Measurements from ENCODE around the gene SCN5A. TPM values are rescaled to one million over a fixed set of nuclear protein-coding genes. Genes with fewer than 3 reads are reported as not detected.

The SCN5A gene
- polyA plus RNA-seq, 1 donor from 2014 or later, result not detected

DNA sequence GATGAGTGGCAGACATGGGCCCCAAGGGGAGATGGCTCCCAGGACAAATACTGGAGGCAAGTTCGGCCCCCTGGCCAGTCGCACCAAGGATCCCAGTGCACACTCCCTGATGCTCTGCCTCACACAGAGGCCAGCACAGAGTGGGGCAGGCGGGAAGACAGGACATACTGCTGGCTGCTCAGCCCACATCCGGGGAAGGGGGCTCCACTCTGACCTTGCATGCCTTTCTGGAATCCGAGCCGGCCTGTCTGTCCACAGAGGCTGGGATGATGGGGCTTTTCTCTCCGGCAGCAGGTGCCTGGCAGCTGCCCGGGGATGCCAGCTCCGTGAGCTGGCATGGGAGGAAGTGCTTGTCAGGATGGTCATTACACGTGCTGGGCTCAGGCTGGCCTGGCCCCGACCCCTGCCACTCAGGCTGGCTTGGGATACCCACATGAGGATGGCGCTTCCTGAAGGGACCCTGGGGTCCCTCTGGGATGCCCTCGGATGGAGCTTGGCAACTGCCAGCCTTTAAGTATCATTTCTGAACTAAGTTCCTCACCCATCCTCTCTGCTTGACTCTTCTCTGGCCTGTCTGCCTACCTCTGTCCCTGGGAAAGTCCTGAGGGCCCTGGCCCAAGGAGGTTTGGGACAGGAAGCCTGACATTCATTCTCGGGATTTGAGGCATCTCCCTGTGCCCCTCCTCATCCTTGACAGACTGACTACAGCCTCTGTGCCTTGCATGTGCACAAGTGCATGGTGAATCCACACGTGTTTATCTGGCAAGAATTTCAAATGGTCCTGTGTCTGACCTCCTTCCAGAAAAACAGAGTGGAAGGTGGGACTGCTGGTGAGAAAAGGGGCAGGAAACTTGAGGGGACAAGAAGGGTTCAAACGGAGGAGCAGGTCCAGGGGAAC is 106.8 kb downstream of the SCN5A start:
- no peaks in the 10 kb centered on the region for H3K79me2 ChIP-seq (replicated peaks; ENCODE audit: insufficient read depth, low read length)
- no peak overlapping the region for H2AFZ ChIP-seq (ENCODE audit: low read depth, low read length)
- no peak overlapping the region for H3K4me3 ChIP-seq (ENCODE audit: low read length)
- no peak overlapping the region for H3K4me2 ChIP-seq (ENCODE audit: low read length)
- no peaks in the 10 kb centered on the region for H3K9me2 ChIP-seq (ENCODE audit: insufficient read depth, low read length)
- H3F3A ChIP-seq (ENCODE audit: insufficient read depth, low read length, poor library complexity, severe bottlenecking), result no peaks in the 10 kb centered on the region
- H3K9ac ChIP-seq (ENCODE audit: low read length), result no peak overlapping the region
- no peaks in the 10 kb centered on the region for H4K20me1 ChIP-seq (ENCODE audit: insufficient read depth)
- no peaks in the 10 kb centered on the region for H3K27me3 ChIP-seq (ENCODE audit: insufficient read depth, low read depth, low read length)
- no peaks in the 10 kb centered on the region for H3K9me3 ChIP-seq (ENCODE audit: low read length)
- H3K36me3 ChIP-seq (ENCODE audit: insufficient read depth, low read length), result no peaks in the 10 kb centered on the region
- no peak overlapping the region for H3K27ac ChIP-seq (ENCODE audit: low read length)
- TF ChIP-seq EZH2 (IDR thresholded peaks at IDR 0.05; ENCODE audit: borderline replicate concordance, insufficient read depth, low read length, poor library complexity, severe bottlenecking) (no peak), TAF1 (IDR thresholded peaks at IDR 0.05; ENCODE audit: low read depth) (no peak), POLR2AphosphoS5 (IDR thresholded peaks at IDR 0.05) (no peak), RAD21 (conservative IDR thresholded peaks at IDR 0.05) (no peak), SMC3 (conservative IDR thresholded peaks at IDR 0.05; ENCODE audit: poor library complexity) (no peak), MXI1 (conservative IDR thresholded peaks at IDR 0.05; ENCODE audit: poor library complexity, severe bottlenecking) (no peak), EP300 (conservative IDR thresholded peaks at IDR 0.05; ENCODE audit: poor library complexity, severe bottlenecking) (no peak)
- TF ChIP-seq, protein P1, sequence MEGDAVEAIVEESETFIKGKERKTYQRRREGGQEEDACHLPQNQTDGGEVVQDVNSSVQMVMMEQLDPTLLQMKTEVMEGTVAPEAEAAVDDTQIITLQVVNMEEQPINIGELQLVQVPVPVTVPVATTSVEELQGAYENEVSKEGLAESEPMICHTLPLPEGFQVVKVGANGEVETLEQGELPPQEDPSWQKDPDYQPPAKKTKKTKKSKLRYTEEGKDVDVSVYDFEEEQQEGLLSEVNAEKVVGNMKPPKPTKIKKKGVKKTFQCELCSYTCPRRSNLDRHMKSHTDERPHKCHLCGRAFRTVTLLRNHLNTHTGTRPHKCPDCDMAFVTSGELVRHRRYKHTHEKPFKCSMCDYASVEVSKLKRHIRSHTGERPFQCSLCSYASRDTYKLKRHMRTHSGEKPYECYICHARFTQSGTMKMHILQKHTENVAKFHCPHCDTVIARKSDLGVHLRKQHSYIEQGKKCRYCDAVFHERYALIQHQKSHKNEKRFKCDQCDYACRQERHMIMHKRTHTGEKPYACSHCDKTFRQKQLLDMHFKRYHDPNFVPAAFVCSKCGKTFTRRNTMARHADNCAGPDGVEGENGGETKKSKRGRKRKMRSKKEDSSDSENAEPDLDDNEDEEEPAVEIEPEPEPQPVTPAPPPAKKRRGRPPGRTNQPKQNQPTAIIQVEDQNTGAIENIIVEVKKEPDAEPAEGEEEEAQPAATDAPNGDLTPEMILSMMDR (IDR thresholded peaks at IDR 0.05; ENCODE audit: poor library complexity, severe bottlenecking), result no peak
- TF ChIP-seq, protein P2, sequence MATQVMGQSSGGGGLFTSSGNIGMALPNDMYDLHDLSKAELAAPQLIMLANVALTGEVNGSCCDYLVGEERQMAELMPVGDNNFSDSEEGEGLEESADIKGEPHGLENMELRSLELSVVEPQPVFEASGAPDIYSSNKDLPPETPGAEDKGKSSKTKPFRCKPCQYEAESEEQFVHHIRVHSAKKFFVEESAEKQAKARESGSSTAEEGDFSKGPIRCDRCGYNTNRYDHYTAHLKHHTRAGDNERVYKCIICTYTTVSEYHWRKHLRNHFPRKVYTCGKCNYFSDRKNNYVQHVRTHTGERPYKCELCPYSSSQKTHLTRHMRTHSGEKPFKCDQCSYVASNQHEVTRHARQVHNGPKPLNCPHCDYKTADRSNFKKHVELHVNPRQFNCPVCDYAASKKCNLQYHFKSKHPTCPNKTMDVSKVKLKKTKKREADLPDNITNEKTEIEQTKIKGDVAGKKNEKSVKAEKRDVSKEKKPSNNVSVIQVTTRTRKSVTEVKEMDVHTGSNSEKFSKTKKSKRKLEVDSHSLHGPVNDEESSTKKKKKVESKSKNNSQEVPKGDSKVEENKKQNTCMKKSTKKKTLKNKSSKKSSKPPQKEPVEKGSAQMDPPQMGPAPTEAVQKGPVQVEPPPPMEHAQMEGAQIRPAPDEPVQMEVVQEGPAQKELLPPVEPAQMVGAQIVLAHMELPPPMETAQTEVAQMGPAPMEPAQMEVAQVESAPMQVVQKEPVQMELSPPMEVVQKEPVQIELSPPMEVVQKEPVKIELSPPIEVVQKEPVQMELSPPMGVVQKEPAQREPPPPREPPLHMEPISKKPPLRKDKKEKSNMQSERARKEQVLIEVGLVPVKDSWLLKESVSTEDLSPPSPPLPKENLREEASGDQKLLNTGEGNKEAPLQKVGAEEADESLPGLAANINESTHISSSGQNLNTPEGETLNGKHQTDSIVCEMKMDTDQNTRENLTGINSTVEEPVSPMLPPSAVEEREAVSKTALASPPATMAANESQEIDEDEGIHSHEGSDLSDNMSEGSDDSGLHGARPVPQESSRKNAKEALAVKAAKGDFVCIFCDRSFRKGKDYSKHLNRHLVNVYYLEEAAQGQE (IDR thresholded peaks at IDR 0.05; ENCODE audit: borderline replicate concordance), result no peak

DNA sequence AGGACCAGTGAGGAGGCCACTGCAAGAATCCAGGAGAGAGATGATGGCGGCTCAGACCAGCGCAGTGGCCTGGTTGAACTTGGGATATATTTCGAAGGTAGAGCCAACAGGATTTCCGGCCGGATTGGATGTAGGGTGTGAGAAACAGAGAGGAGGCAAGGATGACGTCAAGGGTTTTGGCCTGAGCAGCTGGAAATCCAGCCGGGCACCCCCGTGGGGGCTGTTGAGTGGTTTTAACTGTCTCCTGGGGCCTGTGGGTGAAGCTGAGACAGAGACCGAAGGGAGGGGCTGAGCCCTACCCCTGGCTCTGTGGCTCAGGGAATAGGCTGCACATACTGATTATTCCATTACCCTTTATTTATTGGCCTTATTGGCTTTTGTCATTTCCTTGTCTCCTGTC is 107.7 kb downstream of the SCN5A start:
- Histone ChIP-seq H4K20me1 (ENCODE audit: insufficient read depth) (no peaks in the 10 kb centered on the region), H3K27ac (ENCODE audit: low read length) (no peak overlapping the region), H3K36me3 (ENCODE audit: insufficient read depth, low read length) (no peaks in the 10 kb centered on the region), H3K4me2 (ENCODE audit: low read length) (no peak overlapping the region), H3K9me3 (ENCODE audit: low read length) (no peaks in the 10 kb centered on the region), H2AFZ (ENCODE audit: low read depth, low read length) (no peak overlapping the region), H3K27me3 (ENCODE audit: insufficient read depth, low read depth, low read length) (no peaks in the 10 kb centered on the region), H3K4me3 (ENCODE audit: low read length) (no peak overlapping the region), H3F3A (ENCODE audit: insufficient read depth, low read length, poor library complexity, severe bottlenecking) (no peaks in the 10 kb centered on the region), H3K79me2 (replicated peaks; ENCODE audit: insufficient read depth, low read length) (no peaks in the 10 kb centered on the region), H3K9ac (ENCODE audit: low read length) (no peak overlapping the region), H3K9me2 (ENCODE audit: insufficient read depth, low read length) (no peaks in the 10 kb centered on the region)
- TF ChIP-seq, protein P2 (IDR thresholded peaks at IDR 0.05; ENCODE audit: borderline replicate concordance), result no peak

Measured in neural cell (in vitro differentiated cells).